ENCODE measurements around the gene RETN.

- TF ChIP-seq CTCF (IDR thresholded peaks at IDR 0.05): no peak
- no peak for TF ChIP-seq POLR2A (IDR thresholded peaks at IDR 0.05)
- no peak for TF ChIP-seq EP300 (IDR thresholded peaks at IDR 0.05)
Measured at GRCh38 chr19:7633698-7634097, 35.2 kb upstream of the RETN start, which contains the start of gene PCP2.

Measured in tibial nerve (tissue), 4 donors.